Activated T-helper 1 cell treated with anti-CD3 and anti-CD28 coated beads, Interleukin-12 subunit alpha, Interleukin-12 subunit beta, Interleukin-2, Interleukin-4 antibody, amounts not matched to agents 30 ng/mL and 10 ng/mL and 1 ng/mL, durations not matched to agents 14 hours and 24 hours and 36 hours (primary cell): Measurements from ENCODE around the gene PGPEP1. TPM values are rescaled to one million over a fixed set of nuclear protein-coding genes. Genes with fewer than 3 reads are reported as not detected.
"Not testable (repeated sequence)": the region's sequence is repeated elsewhere in the genome, so short reads cannot be mapped to it uniquely, and the experiment has no call there.

Experiments used
- DNase-seq: peaks from one replicate; pipeline ENCODE4 v3.0.0; 2021; ENCODE audit warnings: low spot score
- H3K27ac Mint-ChIP-seq: one replicate; pipeline ENCODE4 v1.8.0; 2021; ENCODE audit warnings: mild to moderate bottlenecking, mixed read lengths
- H3K27me3 Mint-ChIP-seq: one replicate; pipeline ENCODE4 v1.8.0; 2022; ENCODE audit warnings: mild to moderate bottlenecking, moderate library complexity, mixed read lengths; ENCODE audit not compliant: insufficient read depth
- H3K36me3 Mint-ChIP-seq: one replicate; pipeline ENCODE4 v1.8.0; 2021; ENCODE audit warnings: low read depth, mixed read lengths
- H3K4me1 Mint-ChIP-seq: one replicate; pipeline ENCODE4 v1.8.0; 2021; ENCODE audit warnings: low read depth, mixed read lengths
- H3K4me3 Mint-ChIP-seq: one replicate; pipeline ENCODE4 v1.8.0; 2021; ENCODE audit warnings: mild to moderate bottlenecking, moderate library complexity, mixed read lengths
- H3K9me3 Mint-ChIP-seq: one replicate; pipeline ENCODE4 v1.8.0; 2021; ENCODE audit warnings: mixed read lengths
- intact Hi-C: fragments of 100-400 bp; cut with micrococcal nuclease; formaldehyde crosslinking; loops from one replicate; pipeline ENCODE4 v1.15.1; 2024
- total RNA-seq: library from RNA; stranded (reverse); gene quantifications from 2 replicates; pipeline ENCODE4 v1.2.3, GENCODE V29; 2022

Gene PGPEP1
- total RNA-seq, 1 donor from 2014 or later = 17.9 TPM

DNA sequence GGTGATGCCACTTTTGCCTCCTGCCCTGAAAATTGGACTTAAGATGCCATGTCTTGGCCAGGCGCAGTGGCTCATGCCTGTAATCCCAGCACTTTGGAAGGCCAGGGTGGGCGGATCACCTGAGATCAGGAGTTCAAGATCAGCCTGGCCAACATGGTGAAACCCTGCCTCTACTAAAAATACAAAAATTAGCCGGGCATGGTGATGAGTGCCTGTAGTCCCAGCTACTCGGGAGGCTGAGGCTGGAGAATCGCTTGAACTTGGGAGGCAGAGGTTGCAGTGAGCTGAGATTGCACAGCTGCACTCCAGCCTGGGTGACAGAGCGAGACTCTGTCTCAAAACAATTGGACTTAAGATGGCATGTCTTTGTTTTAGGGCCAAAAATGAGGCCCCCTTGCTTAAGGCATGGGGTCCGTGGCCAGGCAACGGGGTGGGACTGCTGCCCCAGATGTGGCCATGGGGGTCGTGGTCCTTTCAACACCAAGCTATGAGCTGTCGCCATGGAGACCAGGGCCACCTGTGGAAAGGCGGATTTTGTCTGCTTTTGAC is 24.0 kb downstream of the PGPEP1 start:
- H3K27me3 Mint-ChIP-seq, H3K4me1 Mint-ChIP-seq, H3K4me3 Mint-ChIP-seq, H3K9me3 Mint-ChIP-seq, DNase-seq, intact Hi-C loops, H3K27ac Mint-ChIP-seq: not testable (repeated sequence)
- peaks cover 16% of the 10 kb centered on the region for H3K36me3 Mint-ChIP-seq

DNA sequence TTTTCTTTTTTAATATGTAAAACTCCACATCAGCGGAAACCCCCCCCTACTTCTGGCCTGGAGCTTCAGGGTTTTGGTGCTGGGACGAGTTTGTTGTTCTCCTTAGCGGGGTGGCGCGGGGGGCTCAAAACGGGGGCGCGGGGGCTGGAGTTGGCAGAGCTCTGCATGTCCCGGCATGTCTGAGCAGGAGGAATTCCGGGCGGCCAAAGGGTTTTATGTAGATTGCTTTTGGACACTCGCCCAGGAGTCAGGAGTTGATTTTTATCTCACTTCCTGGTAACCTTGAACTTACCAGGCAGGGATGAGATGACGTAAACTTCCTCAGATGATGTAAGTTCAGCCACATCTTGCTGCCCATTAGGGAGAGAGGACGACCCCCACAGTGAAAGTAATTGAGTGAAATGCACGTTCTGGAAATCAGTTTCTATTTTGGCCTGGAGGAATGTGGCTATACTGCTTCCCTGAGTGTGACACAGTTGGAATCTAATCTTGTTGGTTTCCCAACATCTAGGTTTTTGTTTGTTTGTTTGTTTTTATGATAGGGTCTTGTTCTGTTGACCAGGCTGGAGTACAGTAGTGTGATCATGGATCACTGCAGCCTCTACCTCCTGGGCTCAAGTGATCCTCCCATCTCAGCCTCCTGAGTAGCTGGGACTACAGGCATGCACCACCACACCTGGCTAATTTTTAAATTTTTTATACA is 24.6 kb downstream of the PGPEP1 start:
- H3K4me1 Mint-ChIP-seq = no peaks in the 10 kb centered on the region
- intact Hi-C loops = no loop called here

DNA sequence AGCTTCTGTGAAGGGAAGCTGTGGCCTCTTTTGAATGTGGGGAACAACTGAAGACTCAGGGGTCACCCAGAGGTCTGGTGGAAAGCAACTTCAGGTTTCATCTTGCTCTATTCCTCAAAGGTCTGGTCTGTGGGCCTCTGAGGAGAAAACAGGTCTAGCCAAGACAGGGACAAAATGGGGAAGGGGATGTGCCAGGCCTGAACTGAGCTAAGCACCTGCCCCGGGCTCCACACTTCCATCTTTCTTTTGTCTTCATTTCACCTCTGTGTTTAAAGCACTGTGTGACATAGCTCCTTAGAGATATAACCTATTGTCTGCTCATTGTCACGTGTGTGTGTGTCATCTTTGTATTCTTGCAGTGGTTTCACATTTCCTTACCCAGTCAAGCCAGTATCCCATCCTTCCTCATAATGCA is 25.6 kb downstream of the PGPEP1 start:
- no peak overlapping the region for H3K27ac Mint-ChIP-seq
- H3K36me3 Mint-ChIP-seq = peaks cover 15% of the 10 kb centered on the region
- no peaks in the 10 kb centered on the region for H3K4me1 Mint-ChIP-seq
- DNase-seq = no peak
- no peak overlapping the region for H3K4me3 Mint-ChIP-seq
- H3K27me3 Mint-ChIP-seq = no peaks in the 10 kb centered on the region
- no peaks in the 10 kb centered on the region for H3K9me3 Mint-ChIP-seq
- intact Hi-C loops = no loop called here

More for the DNA sequence above, 24.6 kb downstream of the PGPEP1 start:
- Mint-ChIP-seq H3K36me3 (peaks cover 15% of the 10 kb centered on the region), H3K9me3 (no peaks in the 10 kb centered on the region), H3K4me3 (no peak overlapping the region), H3K27me3 (no peaks in the 10 kb centered on the region), H3K27ac (peak overlapping the region; percentile 29)
- no peak for DNase-seq

DNA sequence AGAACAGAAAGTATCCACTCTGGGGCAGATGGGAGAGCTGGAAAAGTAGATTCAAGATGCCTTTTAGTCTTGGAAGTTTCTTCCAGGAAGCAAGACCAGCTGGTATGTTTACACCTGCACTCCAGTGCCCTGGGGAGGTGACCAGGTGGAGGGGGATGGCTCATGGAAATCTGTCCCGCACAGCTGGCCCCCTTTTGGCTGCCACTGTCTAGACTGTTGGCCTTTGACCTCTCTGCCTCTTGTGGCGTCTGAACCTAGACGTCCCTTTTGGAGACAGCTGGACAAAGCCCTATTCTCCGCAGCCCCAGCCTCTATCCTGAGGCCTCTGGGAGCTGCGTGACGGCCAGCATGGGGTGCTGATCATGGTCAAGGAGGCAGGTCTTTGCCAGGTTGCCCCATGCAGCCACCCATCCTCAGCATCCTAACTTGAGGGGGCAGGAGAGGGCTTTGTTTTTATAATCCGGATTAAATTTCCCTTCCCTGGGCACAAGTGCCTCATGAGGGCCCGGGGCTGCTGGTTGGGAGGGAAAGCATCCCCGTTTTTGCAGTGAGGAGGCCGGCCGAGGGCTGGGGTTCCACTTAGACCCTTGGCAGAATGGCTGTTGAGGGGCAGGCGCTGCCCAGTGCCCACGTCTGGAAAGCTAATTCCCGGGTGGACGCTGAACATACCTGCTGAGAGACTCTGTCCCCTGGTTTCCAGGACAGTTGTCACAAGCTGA is 28.3 kb downstream of the PGPEP1 start:
- Mint-ChIP-seq H3K27ac (no peak overlapping the region), H3K9me3 (no peaks in the 10 kb centered on the region), H3K27me3 (no peaks in the 10 kb centered on the region), H3K4me3 (no peak overlapping the region), H3K4me1 (peaks cover 4% of the 10 kb centered on the region), H3K36me3 (peaks cover 8% of the 10 kb centered on the region)
- intact Hi-C loops = no loop called here
- DNase-seq = no peak

DNA sequence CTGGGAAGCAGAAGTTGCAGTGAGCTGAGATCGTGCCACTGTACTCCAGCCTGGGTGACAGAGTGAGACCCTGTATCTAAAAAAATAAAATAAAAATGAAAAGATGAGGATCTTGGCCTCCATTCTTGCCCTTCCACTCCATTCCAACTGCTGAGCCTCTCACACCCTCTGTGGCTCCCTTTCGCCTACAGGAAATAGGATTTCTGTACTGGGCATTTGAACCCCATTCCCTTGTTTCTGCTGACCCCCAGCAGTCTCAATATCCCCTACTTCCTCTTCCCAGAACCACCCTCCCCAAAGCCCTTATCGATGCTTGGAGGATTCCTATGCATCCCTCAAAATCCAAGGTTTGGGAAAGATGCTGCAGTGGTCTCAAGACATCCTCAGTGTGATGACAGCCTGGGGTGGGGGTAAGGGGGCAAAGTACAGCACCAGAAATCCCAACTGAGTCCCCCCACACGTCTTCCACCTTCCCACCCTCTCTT is 33.1 kb downstream of the PGPEP1 start:
- Mint-ChIP-seq H3K4me1 (peaks cover 12% of the 10 kb centered on the region), H3K27ac (peak overlapping the region; percentile 75), H3K4me3 (no peak overlapping the region), H3K36me3 (no peaks in the 10 kb centered on the region), H3K27me3 (no peaks in the 10 kb centered on the region), H3K9me3 (no peaks in the 10 kb centered on the region)
- DNase-seq = no peak
- intact Hi-C loops = no loop called here

DNA sequence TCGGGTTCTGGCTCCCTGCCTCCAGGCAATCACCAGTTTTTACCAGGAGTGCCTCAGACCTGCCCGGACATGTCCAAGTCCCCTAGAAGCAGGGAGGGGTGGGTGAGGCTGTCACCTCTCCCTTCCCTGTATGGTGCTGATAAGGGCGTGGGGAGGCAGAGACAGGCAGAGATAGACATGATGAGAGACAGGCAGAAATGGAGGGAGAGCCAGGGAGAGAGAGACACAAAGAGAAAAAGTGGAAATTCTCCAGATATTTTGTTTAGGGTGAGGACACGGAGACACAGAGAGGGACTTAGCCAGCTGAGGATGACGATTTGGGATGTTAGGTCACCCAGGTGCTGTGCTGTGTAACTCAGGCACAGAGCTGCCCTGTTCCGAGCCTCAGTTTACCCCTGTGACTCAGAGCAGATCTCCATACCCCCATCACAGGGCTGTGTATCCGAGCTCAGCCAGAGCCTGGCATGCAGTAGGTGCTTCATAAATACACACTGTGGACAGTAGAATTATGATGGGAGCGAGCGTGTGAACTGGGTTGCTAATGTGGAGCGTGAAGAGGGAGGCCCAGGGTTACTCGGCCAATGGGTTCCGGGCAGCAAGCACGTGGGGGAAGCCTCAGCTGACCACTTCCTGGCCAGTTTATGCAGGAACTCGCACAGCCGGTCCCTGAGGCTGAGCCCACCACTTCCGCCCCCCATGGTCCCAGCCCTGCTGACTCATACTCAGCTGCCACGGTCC is 33.7 kb downstream of the PGPEP1 start:
- Mint-ChIP-seq H3K36me3 (no peaks in the 10 kb centered on the region), H3K4me3 (peak overlapping the region; percentile 34), H3K27me3 (no peaks in the 10 kb centered on the region), H3K27ac (peak overlapping the region; percentile 75), H3K9me3 (no peaks in the 10 kb centered on the region), H3K4me1 (peaks cover 12% of the 10 kb centered on the region)
- intact Hi-C loops = no loop called here
- DNase-seq = peak; percentile 37

DNA sequence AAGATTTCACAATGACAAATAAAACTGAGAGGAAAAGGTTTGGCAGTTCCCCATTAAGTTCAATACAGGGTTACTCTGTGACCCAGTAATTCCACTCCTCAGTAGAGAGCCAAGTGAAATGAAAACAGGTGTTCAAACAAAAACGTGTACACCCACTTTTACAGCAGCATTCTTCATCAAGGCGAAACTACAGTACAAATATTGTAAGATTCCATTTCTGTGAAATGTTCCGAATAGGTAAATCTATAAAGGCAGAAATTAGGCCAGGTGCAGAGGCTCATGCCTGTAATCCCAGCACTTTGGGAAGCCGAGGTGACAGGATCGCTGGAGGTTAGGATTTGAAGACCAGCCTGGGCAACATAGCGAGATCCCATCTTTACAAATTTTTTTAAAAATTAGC is 36.6 kb downstream of the PGPEP1 start:
- Mint-ChIP-seq H3K27me3 (peaks cover 2% of the 10 kb centered on the region), H3K9me3 (no peaks in the 10 kb centered on the region), H3K27ac (no peak overlapping the region), H3K36me3 (no peaks in the 10 kb centered on the region), H3K4me3 (no peak overlapping the region), H3K4me1 (peaks cover 12% of the 10 kb centered on the region)
- intact Hi-C loops = no loop called here
- DNase-seq = no peak

DNA sequence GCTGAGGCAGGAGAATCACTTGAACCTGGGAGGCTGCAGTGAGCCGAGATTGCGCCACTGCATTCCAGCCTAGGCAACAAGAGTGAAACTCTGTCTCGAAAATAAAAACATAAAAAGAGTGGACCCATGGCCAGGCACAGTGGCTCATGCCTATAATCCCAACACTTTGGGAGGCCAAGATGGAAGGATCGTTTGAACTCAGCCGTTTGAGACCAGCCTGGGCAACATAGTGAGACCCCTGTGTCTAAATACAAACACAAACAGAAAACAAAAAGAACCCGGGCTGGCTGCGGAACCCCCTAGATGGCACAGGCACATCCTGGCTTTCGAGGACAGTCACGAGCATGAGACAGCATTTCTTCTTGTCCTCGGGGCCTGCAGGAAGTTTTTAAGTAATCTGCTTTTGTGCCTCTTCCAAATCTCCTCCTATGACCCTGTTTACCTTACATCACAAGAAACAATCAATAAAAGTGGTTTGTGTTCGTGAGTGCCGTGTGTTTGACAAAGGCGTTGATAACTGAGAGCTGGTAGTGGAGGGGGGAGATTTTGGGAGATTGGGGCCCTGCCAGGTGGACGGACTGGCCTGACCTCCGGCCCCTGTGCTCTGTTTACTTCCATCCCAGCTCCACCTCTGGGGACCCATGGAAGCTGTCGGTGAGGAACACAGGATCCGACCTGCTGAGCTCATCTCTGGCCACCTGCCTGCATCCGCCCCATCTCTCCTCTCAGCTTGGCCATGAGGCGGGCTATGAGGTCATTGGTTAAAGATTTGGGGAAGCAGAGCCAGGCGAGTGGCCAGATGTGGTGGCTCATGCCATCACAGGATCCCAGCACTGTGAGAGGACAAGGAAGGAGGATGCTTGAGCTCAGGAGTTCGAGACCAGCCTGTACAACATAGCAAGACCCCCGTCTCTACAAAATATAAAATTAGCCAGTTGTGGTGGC is 39.7 kb downstream of the PGPEP1 start:
- no peak overlapping the region for H3K4me3 Mint-ChIP-seq
- intact Hi-C loops = no loop called here

DNA sequence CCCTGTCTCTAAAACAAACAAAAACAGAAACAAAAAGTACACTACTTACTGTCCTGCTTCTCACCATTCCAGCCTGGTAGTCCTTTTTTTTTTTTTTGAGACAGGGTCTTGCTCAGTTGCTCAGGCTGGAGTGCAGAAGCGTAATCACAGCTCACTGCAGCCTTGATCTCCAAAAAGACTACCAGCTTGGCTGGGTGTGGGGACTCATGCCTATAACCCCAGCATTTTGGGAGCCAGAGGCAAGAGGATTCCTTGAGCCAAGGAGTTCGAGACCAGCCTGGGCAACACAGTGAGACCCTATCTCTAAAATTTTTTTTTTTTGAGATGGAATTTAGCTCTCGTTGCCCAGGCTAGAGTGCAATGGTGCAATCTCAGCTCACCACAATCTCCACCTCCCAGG is 40.4 kb downstream of the PGPEP1 start:
- H3K36me3 Mint-ChIP-seq = no peaks in the 10 kb centered on the region
- no peaks in the 10 kb centered on the region for H3K9me3 Mint-ChIP-seq
- H3K4me3 Mint-ChIP-seq = no peak overlapping the region
- H3K4me1 Mint-ChIP-seq = no peaks in the 10 kb centered on the region
- H3K27me3 Mint-ChIP-seq = peaks cover 10% of the 10 kb centered on the region
- H3K27ac Mint-ChIP-seq = no peak overlapping the region
- intact Hi-C loops = no loop called here
- DNase-seq = no peak

More for the DNA sequence above, 39.7 kb downstream of the PGPEP1 start:
- Mint-ChIP-seq H3K9me3 (no peaks in the 10 kb centered on the region), H3K4me1 (no peaks in the 10 kb centered on the region), H3K27me3 (peaks cover 5% of the 10 kb centered on the region), H3K36me3 (no peaks in the 10 kb centered on the region), H3K27ac (no peak overlapping the region)
- DNase-seq = no peak

DNA sequence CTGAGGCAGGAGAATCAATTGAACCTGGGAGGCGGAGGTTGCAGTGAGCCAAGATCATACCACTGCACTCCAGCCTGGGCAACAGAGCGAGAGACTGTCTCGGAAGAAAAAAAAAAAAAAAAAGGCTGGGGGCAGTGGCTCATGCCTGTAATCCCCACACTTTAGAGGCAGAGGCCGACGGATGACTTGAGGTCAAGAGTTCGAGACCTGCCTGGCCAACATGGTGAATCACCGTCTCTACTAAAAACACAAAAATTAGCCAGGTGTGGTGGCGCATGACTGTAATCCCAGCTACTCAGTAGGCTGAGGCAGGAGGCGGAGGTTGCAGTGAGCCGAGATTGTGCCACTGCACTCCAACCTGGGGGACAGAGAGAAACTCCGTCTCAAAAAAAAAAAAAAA is 43.2 kb downstream of the PGPEP1 start:
- intact Hi-C loops, H3K9me3 Mint-ChIP-seq, H3K4me1 Mint-ChIP-seq, H3K4me3 Mint-ChIP-seq, H3K27ac Mint-ChIP-seq, DNase-seq, H3K36me3 Mint-ChIP-seq: not testable (repeated sequence)
- peaks cover 34% of the 10 kb centered on the region for H3K27me3 Mint-ChIP-seq

DNA sequence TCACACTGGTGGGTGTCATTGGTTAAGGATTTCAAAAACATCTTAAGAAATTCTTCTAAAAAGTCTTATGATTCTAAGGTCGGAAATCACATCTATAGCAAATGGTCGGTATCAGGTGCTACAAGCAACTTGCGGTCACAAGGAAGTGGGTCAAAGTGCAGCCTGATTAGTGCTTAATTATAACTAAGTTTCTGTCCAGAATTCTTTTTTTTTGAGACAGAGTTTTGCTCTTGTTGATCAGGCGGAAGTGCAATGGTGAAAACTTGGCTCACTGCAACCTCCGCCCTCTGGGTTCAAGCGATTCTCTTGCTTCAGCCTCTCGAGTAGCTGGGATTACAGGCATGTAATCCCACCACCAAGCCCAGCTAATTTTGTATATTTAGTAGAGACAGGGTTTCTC is 44.4 kb downstream of the PGPEP1 start:
- Mint-ChIP-seq H3K27me3 (peaks cover 44% of the 10 kb centered on the region), H3K4me3 (no peak overlapping the region), H3K9me3 (no peaks in the 10 kb centered on the region), H3K36me3 (no peaks in the 10 kb centered on the region), H3K27ac (no peak overlapping the region), H3K4me1 (peaks cover 5% of the 10 kb centered on the region)
- intact Hi-C loops = loop anchor here (5.0 kb wide), 1 partner anchor 182 kb away; the partner anchor contains the start of gene RAB3A
- DNase-seq = no peak

DNA sequence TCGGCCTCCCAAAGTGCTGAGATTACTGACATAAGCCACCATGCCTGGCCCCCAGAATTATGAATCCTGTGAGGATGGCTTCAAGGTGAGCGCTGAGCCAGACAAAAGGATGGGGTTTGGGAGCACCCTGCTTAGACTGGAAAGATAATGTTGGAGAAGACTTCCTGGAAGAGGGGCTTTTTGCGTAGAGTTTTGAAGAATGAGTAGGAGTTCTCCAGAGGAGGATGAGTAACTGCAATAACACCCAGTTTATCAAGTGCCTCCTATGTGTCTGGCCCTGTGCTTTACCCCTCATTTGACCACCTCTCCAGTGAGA is 44.9 kb downstream of the PGPEP1 start:
- no peak for DNase-seq
- H3K4me3 Mint-ChIP-seq = no peak overlapping the region
- H3K4me1 Mint-ChIP-seq = peaks cover 5% of the 10 kb centered on the region
- H3K27ac Mint-ChIP-seq = no peak overlapping the region
- H3K36me3 Mint-ChIP-seq = no peaks in the 10 kb centered on the region
- no peaks in the 10 kb centered on the region for H3K9me3 Mint-ChIP-seq
- H3K27me3 Mint-ChIP-seq = peaks cover 50% of the 10 kb centered on the region
- intact Hi-C loops = loop anchor here (5.0 kb wide), 1 partner anchor 183 kb away; the partner anchor contains the start of gene RAB3A
